Hepatocyte (in vitro differentiated cells): Measurements from ENCODE around the gene CEP128. TPM values are rescaled to one million over a fixed set of nuclear protein-coding genes. Genes with fewer than 3 reads are reported as not detected.

Source experiments
- DNase-seq: peaks from one replicate; pipeline ENCODE4 v3.0.0-alpha.2; 2016; ENCODE audit warnings: low spot score
- H2AFZ ChIP-seq: fragments of 200-600 bp; sonication (generic); 2 replicates; pipeline ENCODE4 v1.6.0; 2016; ENCODE audit warnings: antibody characterized with exemption, mild to moderate bottlenecking
- H3K27ac ChIP-seq: fragments of 200-600 bp; sonication (generic); 2 replicates; pipeline ENCODE4 v1.5.1; 2016; ENCODE audit warnings: mild to moderate bottlenecking
- H3K27me3 ChIP-seq: fragments of 200-600 bp; sonication (generic); 2 replicates; pipeline ENCODE4 v1.6.1; 2016
- H3K36me3 ChIP-seq: fragments of 200-600 bp; sonication (generic); replicated peaks from 2 replicates; pipeline ENCODE4 v1.5.1; 2016; ENCODE audit warnings: low read depth; ENCODE audit not compliant: insufficient read depth
- H3K4me1 ChIP-seq: fragments of 200-600 bp; sonication (generic); 2 replicates; pipeline ENCODE4 v1.5.1; 2016; ENCODE audit warnings: mild to moderate bottlenecking, moderate library complexity; ENCODE audit not compliant: insufficient read depth
- H3K4me2 ChIP-seq: fragments of 200-600 bp; sonication (generic); 2 replicates; pipeline ENCODE4 v1.6.0; 2016
- H3K4me3 ChIP-seq: fragments of 200-600 bp; sonication (generic); 2 replicates; pipeline ENCODE4 v1.5.1; 2016; ENCODE audit warnings: mild to moderate bottlenecking
- H3K79me2 ChIP-seq: fragments of 200-600 bp; sonication (generic); 2 replicates; pipeline ENCODE4 v1.6.0; 2017; ENCODE audit warnings: mild to moderate bottlenecking
- H3K9me2 ChIP-seq: fragments of 200-600 bp; sonication (generic); replicated peaks from 2 replicates; pipeline ENCODE4 v1.6.0; 2017; ENCODE audit warnings: mild to moderate bottlenecking; ENCODE audit not compliant: insufficient read depth
- H3K9me3 ChIP-seq: fragments of 200-600 bp; sonication (generic); 2 replicates; pipeline ENCODE4 v1.5.1; 2016; ENCODE audit warnings: low read depth, mild to moderate bottlenecking
- H4K20me1 ChIP-seq: fragments of 200-600 bp; sonication (generic); 2 replicates; pipeline ENCODE4 v1.6.0; 2016; ENCODE audit warnings: mild to moderate bottlenecking; ENCODE audit not compliant: insufficient read depth, poor library complexity, severe bottlenecking
- EZH2 ChIP-seq: fragments of 200-600 bp; sonication (generic); IDR thresholded peaks from 2 replicates; pipeline ENCODE4 v1.6.1; 2016; ENCODE audit warnings: antibody characterized with exemption, mild to moderate bottlenecking, borderline replicate concordance
- EZH2phosphoT487 ChIP-seq: fragments of 200-600 bp; sonication (generic); IDR thresholded peaks from one replicate; pipeline ENCODE4 v1.6.1; 2018; ENCODE audit warnings: antibody characterized with exemption, mild to moderate bottlenecking, low read depth, moderate library complexity; ENCODE audit not compliant: unreplicated experiment, severe bottlenecking
- WGBS: methylation state at CpG from one replicate; pipeline ENCODE4 v1.1.6; 2016; ENCODE audit warnings: low lambda C conversion rate; ENCODE audit errors: missing lambda C conversion rate; 5-methylcytosine and 5-hydroxymethylcytosine counted together
- polyA plus RNA-seq: library from polyadenylated mRNA; unstranded; fragments of >200 nt; fragmentation: Nextera tagmentation; extraction: Ambion mirVana; gene quantifications from 2 replicates; pipeline ENCODE4 v1.2.1, GENCODE V29; 2016
- total RNA-seq: library from RNA; depleted of rRNA; stranded (reverse); fragments of >200 nt; gene quantifications from 2 replicates; pipeline ENCODE4 v1.2.3, GENCODE V29; 2014
- TF ChIP-seq, protein P1 (sequence below): fragments of 200-600 bp; sonication (generic); IDR thresholded peaks from 2 replicates; pipeline ENCODE4 v1.5.1; 2016; ENCODE audit warnings: antibody characterized with exemption, mild to moderate bottlenecking; ENCODE audit not compliant: poor library complexity

Gene CEP128
- total and polyA plus RNA-seq, 2 experiments from 2014 or later: 1.4 to 3.6 TPM

DNA sequence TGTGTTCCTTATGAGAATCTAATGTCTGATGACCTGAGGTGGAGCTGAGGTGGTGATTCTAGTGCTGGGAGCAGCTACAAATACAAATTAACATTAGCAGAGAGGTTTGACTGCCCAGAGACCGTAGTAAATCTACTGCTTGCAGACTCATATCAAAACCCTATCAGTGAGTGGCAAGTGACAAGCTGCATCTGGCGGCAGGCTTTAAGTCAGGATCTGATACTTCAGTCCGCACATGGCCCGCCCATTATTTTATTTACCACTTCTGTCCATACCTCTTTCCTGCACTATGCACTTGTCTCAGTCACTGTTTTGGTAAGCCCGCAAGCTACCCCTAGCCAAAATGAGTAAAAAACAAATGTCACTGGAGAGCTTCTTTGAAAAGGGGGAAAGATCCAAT lies 11.4 kb downstream of the CEP128 start:
- Histone ChIP-seq H3K79me2 (no peaks in the 10 kb centered on the region), H3K27ac (no peak overlapping the region)
- TF ChIP-seq EZH2phosphoT487 (no peak), EZH2 (no peak)
- TF ChIP-seq, protein P1, sequence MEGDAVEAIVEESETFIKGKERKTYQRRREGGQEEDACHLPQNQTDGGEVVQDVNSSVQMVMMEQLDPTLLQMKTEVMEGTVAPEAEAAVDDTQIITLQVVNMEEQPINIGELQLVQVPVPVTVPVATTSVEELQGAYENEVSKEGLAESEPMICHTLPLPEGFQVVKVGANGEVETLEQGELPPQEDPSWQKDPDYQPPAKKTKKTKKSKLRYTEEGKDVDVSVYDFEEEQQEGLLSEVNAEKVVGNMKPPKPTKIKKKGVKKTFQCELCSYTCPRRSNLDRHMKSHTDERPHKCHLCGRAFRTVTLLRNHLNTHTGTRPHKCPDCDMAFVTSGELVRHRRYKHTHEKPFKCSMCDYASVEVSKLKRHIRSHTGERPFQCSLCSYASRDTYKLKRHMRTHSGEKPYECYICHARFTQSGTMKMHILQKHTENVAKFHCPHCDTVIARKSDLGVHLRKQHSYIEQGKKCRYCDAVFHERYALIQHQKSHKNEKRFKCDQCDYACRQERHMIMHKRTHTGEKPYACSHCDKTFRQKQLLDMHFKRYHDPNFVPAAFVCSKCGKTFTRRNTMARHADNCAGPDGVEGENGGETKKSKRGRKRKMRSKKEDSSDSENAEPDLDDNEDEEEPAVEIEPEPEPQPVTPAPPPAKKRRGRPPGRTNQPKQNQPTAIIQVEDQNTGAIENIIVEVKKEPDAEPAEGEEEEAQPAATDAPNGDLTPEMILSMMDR: no peak

GRCh38 chr14:80927083-80927989 lies 14.2 kb downstream of the CEP128 start:
- Histone ChIP-seq H3K9me3 (no peaks in the 10 kb centered on the region), H3K4me3 (no peak overlapping the region), H3K79me2 (no peaks in the 10 kb centered on the region), H3K9me2 (no peaks in the 10 kb centered on the region), H3K4me2 (no peak overlapping the region), H3K36me3 (no peaks in the 10 kb centered on the region), H3K27me3 (no peaks in the 10 kb centered on the region), H4K20me1 (no peaks in the 10 kb centered on the region), H3K4me1 (no peaks in the 10 kb centered on the region), H3K27ac (no peak overlapping the region), H2AFZ (no peak overlapping the region)
- no peak for DNase-seq
- no peak for TF ChIP-seq EZH2phosphoT487
- no peak for TF ChIP-seq EZH2
- TF ChIP-seq, protein P1: no peak
- WGBS: 91% methylated on average over 8 of the region's 8 CpGs

More for the DNA sequence above, 11.4 kb downstream of the CEP128 start:
- Histone ChIP-seq H3K36me3 (no peaks in the 10 kb centered on the region), H2AFZ (no peak overlapping the region), H3K9me2 (no peaks in the 10 kb centered on the region), H3K4me3 (no peak overlapping the region), H4K20me1 (no peaks in the 10 kb centered on the region), H3K9me3 (no peaks in the 10 kb centered on the region), H3K4me2 (no peak overlapping the region), H3K27me3 (no peaks in the 10 kb centered on the region), H3K4me1 (no peaks in the 10 kb centered on the region)
- WGBS: 95% methylated on average over 5 of the region's 5 CpGs
- DNase-seq: no peak

DNA sequence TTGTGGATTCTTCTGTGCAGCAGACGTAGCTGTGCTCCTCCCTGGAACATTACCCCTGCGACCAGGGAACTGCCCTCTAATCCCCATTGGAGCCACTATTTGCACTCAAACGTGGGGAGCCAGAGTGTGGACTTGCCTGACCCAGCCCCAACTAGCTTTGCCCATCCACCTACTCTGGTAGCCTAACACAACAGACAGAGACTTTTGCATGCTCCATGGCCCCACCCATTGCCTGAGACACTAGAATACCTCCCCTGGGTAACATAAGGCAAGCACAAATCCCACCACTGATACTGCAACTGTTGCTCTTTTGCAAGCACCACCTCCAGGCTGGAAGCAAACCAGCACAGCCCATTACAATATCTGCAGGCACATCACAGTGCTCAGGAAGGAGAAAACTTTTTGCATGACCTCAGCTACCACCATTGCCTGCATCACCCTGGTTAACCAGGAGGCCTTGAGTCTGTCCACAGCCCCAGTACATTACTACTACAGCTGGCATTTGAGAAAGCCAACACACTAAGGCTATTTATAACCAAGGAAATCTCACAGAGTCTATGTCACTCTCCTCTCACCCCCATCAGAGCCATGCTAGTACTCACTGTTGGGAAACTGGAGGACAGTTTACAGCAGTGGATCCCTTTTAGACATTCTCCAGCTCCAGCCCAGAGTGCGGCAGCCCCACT lies 15.0 kb downstream of the CEP128 start:
- no peak overlapping the region for H3K27ac ChIP-seq
- H3K4me3 ChIP-seq: no peak overlapping the region
- no peak overlapping the region for H2AFZ ChIP-seq
- no peaks in the 10 kb centered on the region for H3K79me2 ChIP-seq
- WGBS: 95% methylated on average over 4 of the region's 4 CpGs
- H3K27me3 ChIP-seq: no peaks in the 10 kb centered on the region
- H3K9me3 ChIP-seq: no peaks in the 10 kb centered on the region
- no peak for DNase-seq
- no peaks in the 10 kb centered on the region for H3K4me1 ChIP-seq
- TF ChIP-seq EZH2phosphoT487: no peak
- TF ChIP-seq EZH2: no peak
- TF ChIP-seq, protein P1: no peak
- no peaks in the 10 kb centered on the region for H3K36me3 ChIP-seq
- no peaks in the 10 kb centered on the region for H4K20me1 ChIP-seq
- no peak overlapping the region for H3K4me2 ChIP-seq
- no peaks in the 10 kb centered on the region for H3K9me2 ChIP-seq
